ENCODE measurements around the gene HOXD3.

HOXD3 gene

GRCh38 chr2:176164611-176165369 lies 7.7 kb downstream of the HOXD3 start:
- DNase-seq: no peak

- DNase-seq: no peak
Measured at GRCh38 chr2:176165370-176166050, 8.4 kb downstream of the HOXD3 start.

GRCh38 chr2:176166272-176166671 lies 9.2 kb downstream of the HOXD3 start:
- no peak for DNase-seq

GRCh38 chr2:176167398-176167797 lies 10.3 kb downstream of the HOXD3 start:
- no peak for DNase-seq

GRCh38 chr2:176169181-176169580 lies 12.1 kb downstream of the HOXD3 start:
- no peak for DNase-seq

GRCh38 chr2:176169711-176170110 lies 12.6 kb downstream of the HOXD3 start:
- DNase-seq: no peak

- no peak for DNase-seq
Measured at GRCh38 chr2:176170602-176171305, 13.6 kb downstream of the HOXD3 start.

GRCh38 chr2:176171351-176172006 lies 14.4 kb downstream of the HOXD3 start:
- peak in 1 of 2 donors; percentile 37 for DNase-seq

GRCh38 chr2:176172007-176172894 lies 15.1 kb downstream of the HOXD3 start:
- DNase-seq: no peak

GRCh38 chr2:176172895-176173566 lies 15.9 kb downstream of the HOXD3 start:
- no peak for DNase-seq

GRCh38 chr2:176173567-176174381 lies 16.7 kb downstream of the HOXD3 start:
- no peak for DNase-seq

- peak in 1 of 2 donors; percentile 23 for DNase-seq
Measured at GRCh38 chr2:176174382-176174823, 17.3 kb downstream of the HOXD3 start.

GRCh38 chr2:176174824-176175708 lies 18.0 kb downstream of the HOXD3 start:
- peak; percentile 57 to 77 for DNase-seq

- DNase-seq: peak in 1 of 2 donors; percentile 16
Measured at GRCh38 chr2:176175709-176176607, 18.9 kb downstream of the HOXD3 start.

GRCh38 chr2:176177580-176178037 lies 20.5 kb downstream of the HOXD3 start:
- no peak for DNase-seq

- no peak for DNase-seq
Measured at GRCh38 chr2:176178038-176178756, 21.1 kb downstream of the HOXD3 start.

- DNase-seq: no peak
Measured at GRCh38 chr2:176178757-176179295, 21.7 kb downstream of the HOXD3 start.

Data from hippocampal formation (tissue), 2 donors.